Measurements from ENCODE around the gene PTPRD. TPM values are rescaled to one million over a fixed set of nuclear protein-coding genes. Genes with fewer than 3 reads are reported as not detected.

The PTPRD gene
- total RNA-seq, 1 experiment from 2014 or later, result 0.02 TPM

DNA sequence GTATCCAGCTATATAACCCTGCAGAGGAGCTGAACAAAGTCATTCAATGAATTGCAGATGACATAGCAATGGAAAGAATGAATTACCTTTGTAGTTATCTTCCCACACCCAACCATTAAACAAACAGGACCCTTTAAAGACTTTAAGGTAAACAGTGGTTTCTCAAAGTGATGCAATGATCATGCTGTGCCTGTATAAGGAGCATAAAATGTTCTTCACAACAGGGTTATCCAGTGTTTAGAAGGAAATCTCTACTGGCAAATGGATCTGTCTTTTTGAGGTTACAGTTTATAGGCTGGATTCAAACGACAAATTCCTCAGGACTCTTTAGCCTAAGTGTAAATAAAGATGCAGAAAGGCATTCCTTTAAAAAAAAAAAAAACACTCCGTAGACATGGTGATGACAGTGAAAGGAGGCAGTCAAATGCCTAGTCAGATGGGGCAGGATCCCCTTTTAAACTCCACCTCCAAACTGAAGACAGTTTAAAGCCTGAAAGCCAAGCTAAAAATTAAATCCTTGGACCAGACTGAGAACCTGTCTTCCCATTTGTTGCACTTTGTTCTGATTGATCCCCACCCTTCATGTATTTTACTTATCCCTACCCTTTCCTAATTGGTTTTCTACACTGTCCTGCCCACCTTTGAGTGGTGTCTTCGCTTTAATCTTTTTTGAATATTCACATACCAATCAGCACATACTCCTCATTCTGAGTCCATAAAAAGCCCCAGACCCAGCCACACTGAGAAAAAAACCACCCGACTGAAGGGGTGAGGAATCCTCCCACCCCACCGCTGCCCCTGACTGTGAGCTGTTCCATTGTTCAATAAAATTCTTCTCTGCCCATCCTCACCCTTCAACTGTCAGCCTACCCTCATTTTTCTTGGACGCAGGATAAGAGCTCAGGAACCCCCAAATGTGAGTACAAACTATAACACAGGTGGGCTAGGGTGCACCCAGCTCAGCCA lies 2052.0 kb downstream of the PTPRD start:
- ATAC-seq (no peak), DNase-seq (ENCODE audit: low read depth, low spot score) (no peak)
- ChIA-PET CTCF (no interaction called here), RAD21 (ENCODE audit: low non-redundant PET in 1 of 2, low total read pairs in 2 of 2, uncharacterized antibody in 2 of 2, unreplicated experiment in 2 of 2) (no interaction called here), POLR2A (no interaction called here)
- H3K9me2 ChIP-seq (ENCODE audit: insufficient read depth), result no peaks in the 10 kb centered on the region
- no peak for TF ChIP-seq EZH2 (IDR thresholded peaks at IDR 0.05)
- TF ChIP-seq ZNF274 (IDR thresholded peaks at IDR 0.05; ENCODE audit: low read depth, low read length), result no peak
- TF ChIP-seq RAD21 (IDR thresholded peaks at IDR 0.05; ENCODE audit: low read depth), result no peak
- TF ChIP-seq, protein P1, sequence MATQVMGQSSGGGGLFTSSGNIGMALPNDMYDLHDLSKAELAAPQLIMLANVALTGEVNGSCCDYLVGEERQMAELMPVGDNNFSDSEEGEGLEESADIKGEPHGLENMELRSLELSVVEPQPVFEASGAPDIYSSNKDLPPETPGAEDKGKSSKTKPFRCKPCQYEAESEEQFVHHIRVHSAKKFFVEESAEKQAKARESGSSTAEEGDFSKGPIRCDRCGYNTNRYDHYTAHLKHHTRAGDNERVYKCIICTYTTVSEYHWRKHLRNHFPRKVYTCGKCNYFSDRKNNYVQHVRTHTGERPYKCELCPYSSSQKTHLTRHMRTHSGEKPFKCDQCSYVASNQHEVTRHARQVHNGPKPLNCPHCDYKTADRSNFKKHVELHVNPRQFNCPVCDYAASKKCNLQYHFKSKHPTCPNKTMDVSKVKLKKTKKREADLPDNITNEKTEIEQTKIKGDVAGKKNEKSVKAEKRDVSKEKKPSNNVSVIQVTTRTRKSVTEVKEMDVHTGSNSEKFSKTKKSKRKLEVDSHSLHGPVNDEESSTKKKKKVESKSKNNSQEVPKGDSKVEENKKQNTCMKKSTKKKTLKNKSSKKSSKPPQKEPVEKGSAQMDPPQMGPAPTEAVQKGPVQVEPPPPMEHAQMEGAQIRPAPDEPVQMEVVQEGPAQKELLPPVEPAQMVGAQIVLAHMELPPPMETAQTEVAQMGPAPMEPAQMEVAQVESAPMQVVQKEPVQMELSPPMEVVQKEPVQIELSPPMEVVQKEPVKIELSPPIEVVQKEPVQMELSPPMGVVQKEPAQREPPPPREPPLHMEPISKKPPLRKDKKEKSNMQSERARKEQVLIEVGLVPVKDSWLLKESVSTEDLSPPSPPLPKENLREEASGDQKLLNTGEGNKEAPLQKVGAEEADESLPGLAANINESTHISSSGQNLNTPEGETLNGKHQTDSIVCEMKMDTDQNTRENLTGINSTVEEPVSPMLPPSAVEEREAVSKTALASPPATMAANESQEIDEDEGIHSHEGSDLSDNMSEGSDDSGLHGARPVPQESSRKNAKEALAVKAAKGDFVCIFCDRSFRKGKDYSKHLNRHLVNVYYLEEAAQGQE (IDR thresholded peaks at IDR 0.05; ENCODE audit: low read depth), result no peak
- no peaks in the 10 kb centered on the region for H3K36me3 ChIP-seq (ENCODE audit: control insufficient read depth in 1 of 2, insufficient read depth in 2 of 2, low read length in 2 of 2)
- no peak overlapping the region for H3K4me3 ChIP-seq (replicated peaks in 1 of 2; ENCODE audit: low read depth in 1 of 2, low read length in 2 of 2)
- no peak overlapping the region for H3K27ac ChIP-seq (ENCODE audit: low read depth, low read length)
- H3K27me3 ChIP-seq (ENCODE audit: insufficient read depth, low read length), result no peaks in the 10 kb centered on the region
- no peaks in the 10 kb centered on the region for H4K20me1 ChIP-seq (ENCODE audit: insufficient read depth)
- H3K4me1 ChIP-seq (ENCODE audit: control insufficient read depth in 1 of 2, insufficient read depth in 2 of 2, low read length in 2 of 2), result no peaks in the 10 kb centered on the region
- H2AFZ ChIP-seq (ENCODE audit: low read depth, low read length, poor library complexity, severe bottlenecking), result no peak overlapping the region
- H3K9ac ChIP-seq (ENCODE audit: low read length), result no peak overlapping the region
- BruUV-seq (replicated peaks), result no TSS peak
- H3K9me3 ChIP-seq (ENCODE audit: control insufficient read depth in 1 of 2, insufficient read depth in 1 of 2, low read depth in 1 of 2, low read length in 2 of 2), result peaks cover 11 to 13% of the 10 kb centered on the region in 2 experiments; a peak in 2 of 4 replicates
- H3K79me2 ChIP-seq (ENCODE audit: insufficient read depth, low read length), result no peaks in the 10 kb centered on the region
- H3K4me2 ChIP-seq (ENCODE audit: low read length), result no peak overlapping the region
- intact Hi-C loops (cut with micrococcal nuclease), result no loop called here
